Tibial artery (tissue), 4 donors: Measurements from ENCODE around the gene C3.

Experiments used
- DNase-seq, 2 donors: peaks; one replicate each; pipeline ENCODE4 v3.0.0-alpha.2; 2019
- H3K27ac ChIP-seq, 2 donors: fragments of 200-600 bp; sonication (generic) in 1 of 2; 1 replicate in 1 of 2; 2 replicates in 1 of 2; pipeline ENCODE4 v1.5.1; 2018 to 2019; ENCODE audit warnings: mild to moderate bottlenecking in 1 of 2
- H3K27me3 ChIP-seq, 2 donors: fragments of 200-600 bp; sonication (generic) in 1 of 2; one replicate each; pipeline versions ENCODE4 v1.5.1 to v1.6.0; 2016 to 2019
- H3K36me3 ChIP-seq, 3 donors: fragments of 200-600 bp; sonication (generic) in 2 of 3; one replicate each; pipeline ENCODE4 v1.5.1; 2016 to 2019; ENCODE audit warnings: mild to moderate bottlenecking in 2 of 3
- H3K4me1 ChIP-seq, 4 donors: fragments of 200-600 bp; sonication (generic) in 2 of 4; 1 replicate in 3 of 4; 2 replicates in 1 of 4; pipeline ENCODE4 v1.5.1; 2016 to 2019
- H3K4me3 ChIP-seq, 2 donors: fragments of 200-600 bp; sonication (generic) in 1 of 2; 1 replicate in 1 of 2; 2 replicates in 1 of 2; pipeline ENCODE4 v1.5.1; 2018 to 2019; ENCODE audit warnings: mild to moderate bottlenecking in 2 of 2
- H3K9me3 ChIP-seq, 3 donors: fragments of 200-600 bp; sonication (generic) in 1 of 3; one replicate each; pipeline ENCODE4 v1.5.1; 2016 to 2019
- intact Hi-C: fragments of 100-400 bp; cut with DNase I; formaldehyde crosslinking; loops from one replicate; pipeline ENCODE4 v1.15.0; 2023; ENCODE audit warnings: low total_unique reads
- TF ChIP-seq, protein P1 (sequence below), 2 experiments: fragments of 200-600 bp in 1 of 2; fragments of 450-650 bp in 1 of 2; IDR thresholded peaks; one replicate each; pipeline ENCODE4 v1.5.1; 2017 to 2019; ENCODE audit warnings: antibody characterized with exemption in 2 of 2, mild to moderate bottlenecking in 1 of 2, moderate library complexity in 1 of 2

The C3 gene

DNA sequence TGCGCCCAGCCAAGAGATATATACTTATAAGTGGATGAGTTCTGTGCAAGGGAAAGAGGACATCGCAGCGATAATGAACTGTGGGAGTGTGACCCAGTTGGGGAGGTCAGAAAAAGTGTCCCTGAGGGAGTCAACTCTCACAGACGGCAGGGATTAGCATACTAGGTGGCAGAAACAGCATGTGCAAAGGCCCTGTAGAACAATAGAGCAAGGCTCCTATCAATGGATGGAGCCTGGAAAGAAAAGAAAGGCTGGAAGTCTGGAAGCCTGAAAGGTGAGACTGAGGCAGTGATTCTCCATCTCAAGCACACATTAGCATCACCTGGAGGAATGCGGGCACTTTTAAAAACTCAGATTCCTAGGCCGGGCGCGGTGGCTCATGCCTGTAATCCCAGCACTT is 29.1 kb downstream of the C3 start:
- H3K9me3 ChIP-seq: no peaks in the 10 kb centered on the region

DNA sequence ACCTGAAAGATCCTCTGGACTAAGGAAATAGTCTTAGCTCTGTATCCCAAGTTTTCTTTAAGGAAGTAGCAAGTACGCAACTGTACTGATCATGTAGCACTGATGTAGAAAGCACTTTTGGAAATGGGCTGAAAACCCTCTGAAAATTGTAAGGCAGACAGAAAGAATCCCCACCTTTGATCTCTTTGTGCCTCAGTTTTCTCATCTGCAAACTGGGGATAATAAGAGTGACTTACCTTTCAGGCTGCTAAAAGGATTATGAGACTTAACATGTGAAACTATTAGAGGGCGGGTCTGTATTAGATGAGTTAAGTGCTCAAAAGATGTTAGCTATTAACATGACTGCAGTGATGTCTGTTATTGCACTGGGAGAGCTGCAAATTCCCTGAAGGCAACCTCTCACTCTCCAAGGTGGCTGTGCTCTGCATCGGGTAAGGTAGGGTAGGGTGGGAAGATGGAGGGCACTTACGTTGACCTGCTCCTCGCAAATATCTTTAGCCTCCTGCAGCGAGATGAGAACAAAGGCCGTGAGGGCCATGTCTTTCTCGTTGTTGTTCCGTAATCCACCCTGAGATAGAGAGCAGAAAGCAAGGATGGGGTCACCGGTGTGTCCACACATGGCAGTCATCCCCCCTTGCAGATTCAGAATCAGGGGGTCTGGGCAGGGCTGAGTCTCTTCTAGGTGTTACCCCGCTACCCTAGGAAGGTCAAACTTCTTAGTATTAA is 30.1 kb downstream of the C3 start:
- Histone ChIP-seq H3K27me3 (peaks cover 0 to 17% of the 10 kb centered on the region in 2 donors), H3K4me1 (no peaks in the 10 kb centered on the region), H3K9me3 (no peaks in the 10 kb centered on the region), H3K36me3 (peaks cover 0 to 17% (median 0%) of the 10 kb centered on the region in 3 donors), H3K27ac (no peak overlapping the region), H3K4me3 (no peak overlapping the region)
- no peak for DNase-seq
- TF ChIP-seq, protein P1, sequence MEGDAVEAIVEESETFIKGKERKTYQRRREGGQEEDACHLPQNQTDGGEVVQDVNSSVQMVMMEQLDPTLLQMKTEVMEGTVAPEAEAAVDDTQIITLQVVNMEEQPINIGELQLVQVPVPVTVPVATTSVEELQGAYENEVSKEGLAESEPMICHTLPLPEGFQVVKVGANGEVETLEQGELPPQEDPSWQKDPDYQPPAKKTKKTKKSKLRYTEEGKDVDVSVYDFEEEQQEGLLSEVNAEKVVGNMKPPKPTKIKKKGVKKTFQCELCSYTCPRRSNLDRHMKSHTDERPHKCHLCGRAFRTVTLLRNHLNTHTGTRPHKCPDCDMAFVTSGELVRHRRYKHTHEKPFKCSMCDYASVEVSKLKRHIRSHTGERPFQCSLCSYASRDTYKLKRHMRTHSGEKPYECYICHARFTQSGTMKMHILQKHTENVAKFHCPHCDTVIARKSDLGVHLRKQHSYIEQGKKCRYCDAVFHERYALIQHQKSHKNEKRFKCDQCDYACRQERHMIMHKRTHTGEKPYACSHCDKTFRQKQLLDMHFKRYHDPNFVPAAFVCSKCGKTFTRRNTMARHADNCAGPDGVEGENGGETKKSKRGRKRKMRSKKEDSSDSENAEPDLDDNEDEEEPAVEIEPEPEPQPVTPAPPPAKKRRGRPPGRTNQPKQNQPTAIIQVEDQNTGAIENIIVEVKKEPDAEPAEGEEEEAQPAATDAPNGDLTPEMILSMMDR (IDR thresholded peaks at IDR 0.05): no peak
- intact Hi-C loops: no loop called here

More for the DNA sequence above, 29.1 kb downstream of the C3 start:
- TF ChIP-seq, protein P1 (IDR thresholded peaks at IDR 0.05): no peak
- DNase-seq: no peak
- no peaks in the 10 kb centered on the region for H3K4me1 ChIP-seq
- H3K27me3 ChIP-seq: peaks cover 0 to 17% of the 10 kb centered on the region in 2 donors
- H3K27ac ChIP-seq: no peak overlapping the region
- H3K4me3 ChIP-seq: no peak overlapping the region
- intact Hi-C loops: no loop called here
- H3K36me3 ChIP-seq: peaks cover 0 to 7% (median 0%) of the 10 kb centered on the region in 3 donors

DNA sequence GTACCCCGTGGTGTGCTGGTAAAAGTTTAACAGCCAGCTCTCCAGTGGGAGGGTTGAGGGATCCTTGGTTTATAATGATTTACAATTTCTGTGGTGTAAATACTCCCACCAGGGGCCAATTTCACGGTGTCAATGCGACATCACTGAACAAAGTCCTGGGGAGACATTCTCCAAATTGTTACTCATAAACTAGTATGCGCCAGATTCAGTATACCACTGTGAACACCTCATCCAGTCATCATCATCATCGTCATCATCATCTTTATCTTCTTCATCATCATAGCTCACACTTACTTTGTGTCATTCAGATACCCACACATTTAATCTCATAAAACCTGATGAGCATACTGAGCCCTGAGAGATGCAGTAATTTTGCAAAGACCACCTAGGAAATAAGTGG is 33.3 kb downstream of the C3 start:
- Histone ChIP-seq H3K4me1 (no peaks in the 10 kb centered on the region), H3K9me3 (no peaks in the 10 kb centered on the region), H3K27me3 (peaks cover 0 to 8% of the 10 kb centered on the region in 2 donors), H3K36me3 (peaks cover 0 to 18% (median 11%) of the 10 kb centered on the region in 3 donors), H3K4me3 (no peak overlapping the region), H3K27ac (no peak overlapping the region)
- DNase-seq: no peak
- intact Hi-C loops: no loop called here
- TF ChIP-seq, protein P1 (IDR thresholded peaks at IDR 0.05): no peak

DNA sequence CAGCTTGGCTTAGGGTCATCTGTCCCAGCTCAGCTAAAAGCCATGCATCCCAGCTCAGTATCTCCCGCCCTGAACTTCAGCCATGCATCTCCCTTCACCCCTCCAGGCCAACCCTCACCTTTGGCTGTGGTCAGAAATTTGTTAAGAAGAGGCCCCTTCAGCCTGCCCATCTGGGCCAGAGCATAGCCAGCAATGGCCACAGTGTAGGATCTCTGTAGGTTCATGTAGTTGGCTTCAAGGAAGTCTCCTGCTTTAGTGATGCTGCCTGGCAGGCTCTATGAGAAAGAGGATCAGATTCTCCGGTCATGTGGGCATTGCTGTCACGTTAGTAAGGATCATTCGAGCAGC is 33.8 kb downstream of the C3 start:
- H3K27me3 ChIP-seq: peaks cover 0 to 6% of the 10 kb centered on the region in 2 donors
- no peak for DNase-seq
- intact Hi-C loops: no loop called here
- TF ChIP-seq, protein P1 (IDR thresholded peaks at IDR 0.05): no peak
- H3K4me1 ChIP-seq: no peaks in the 10 kb centered on the region
- H3K27ac ChIP-seq: no peak overlapping the region
- H3K36me3 ChIP-seq: peaks cover 0 to 18% (median 15%) of the 10 kb centered on the region in 3 donors
- no peaks in the 10 kb centered on the region for H3K9me3 ChIP-seq
- H3K4me3 ChIP-seq: no peak overlapping the region

DNA sequence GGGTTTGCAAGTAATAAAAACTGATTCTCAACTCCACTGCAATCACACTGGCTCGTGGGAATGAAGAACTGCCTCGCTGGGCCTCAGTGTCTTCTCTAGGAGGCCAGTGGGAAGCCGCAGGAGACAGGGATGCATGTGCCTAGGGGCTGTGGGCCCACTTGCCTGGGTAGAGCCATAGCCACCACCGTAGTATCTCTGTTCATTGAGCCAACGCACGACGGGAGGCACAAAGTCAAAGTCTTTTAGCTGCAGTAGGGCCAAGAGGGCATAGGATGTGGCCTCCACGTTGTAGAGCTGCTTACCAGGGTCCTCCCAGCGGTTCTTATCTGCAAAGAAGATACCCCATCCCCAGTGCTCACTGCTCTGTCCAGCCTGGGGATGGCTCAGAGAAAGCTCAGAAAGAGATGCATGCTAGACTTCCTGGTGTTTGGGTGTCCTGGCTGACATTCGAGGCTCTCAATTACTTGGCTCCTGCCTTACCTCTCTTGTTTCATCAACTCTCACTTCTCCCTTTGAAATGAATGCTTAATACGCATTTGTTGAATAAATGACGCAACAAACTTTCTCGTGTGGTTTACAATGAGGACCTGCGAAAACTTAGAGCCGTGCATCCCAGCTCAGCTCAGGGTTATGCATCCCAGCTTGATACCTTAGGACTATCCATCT is 34.4 kb downstream of the C3 start:
- intact Hi-C loops: no loop called here
- Histone ChIP-seq H3K27ac (no peak overlapping the region), H3K4me3 (no peak overlapping the region), H3K27me3 (peaks cover 0 to 6% of the 10 kb centered on the region in 2 donors), H3K9me3 (no peaks in the 10 kb centered on the region), H3K4me1 (no peaks in the 10 kb centered on the region), H3K36me3 (peaks cover 0 to 18% (median 15%) of the 10 kb centered on the region in 3 donors)
- TF ChIP-seq, protein P1 (IDR thresholded peaks at IDR 0.05): no peak
- DNase-seq: no peak
